HG03175 (cell line): ENCODE results near the gene SGSM1.

ENCODE experiments used
- ATAC-seq: cut with Tn5 transposase; IDR thresholded peaks from one replicate; pipeline ENCODE4 v1.9.1; 2021; ENCODE audit warnings: mild to moderate bottlenecking, moderate library complexity; ENCODE audit not compliant: unreplicated experiment

Gene SGSM1

GRCh38 chr22:24807284-24807950 lies 1.4 kb downstream of the SGSM1 start:
- ATAC-seq: no peak

GRCh38 chr22:24809331-24809730 lies 3.3 kb downstream of the SGSM1 start:
- ATAC-seq: no peak

GRCh38 chr22:24810043-24810749 lies 4.2 kb downstream of the SGSM1 start:
- ATAC-seq: no peak

- no peak for ATAC-seq
Observed at GRCh38 chr22:24812950-24813775, 7.2 kb downstream of the SGSM1 start.

GRCh38 chr22:24813861-24814770 lies 8.1 kb downstream of the SGSM1 start:
- no peak for ATAC-seq

GRCh38 chr22:24816806-24817205 lies 10.8 kb downstream of the SGSM1 start:
- ATAC-seq: no peak

- ATAC-seq: no peak
Observed at GRCh38 chr22:24819487-24819886, 13.5 kb downstream of the SGSM1 start.

GRCh38 chr22:24819911-24820461 lies 14.0 kb downstream of the SGSM1 start:
- no peak for ATAC-seq

- ATAC-seq: no peak
Observed at GRCh38 chr22:24822471-24822870, 16.5 kb downstream of the SGSM1 start.

GRCh38 chr22:24823787-24824186 lies 17.8 kb downstream of the SGSM1 start:
- ATAC-seq: no peak

- no peak for ATAC-seq
Observed at GRCh38 chr22:24824250-24824649, 18.2 kb downstream of the SGSM1 start.

GRCh38 chr22:24824915-24825314 lies 18.9 kb downstream of the SGSM1 start:
- ATAC-seq: no peak

GRCh38 chr22:24826710-24827285 lies 20.8 kb downstream of the SGSM1 start:
- no peak for ATAC-seq

- no peak for ATAC-seq
Observed at GRCh38 chr22:24827296-24827695, 21.3 kb downstream of the SGSM1 start.

- ATAC-seq: no peak
Observed at GRCh38 chr22:24830205-24830979, 24.4 kb downstream of the SGSM1 start.

- no peak for ATAC-seq
Observed at GRCh38 chr22:24831687-24832086, 25.7 kb downstream of the SGSM1 start.

GRCh38 chr22:24833881-24834495 lies 28.0 kb downstream of the SGSM1 start:
- no peak for ATAC-seq

- ATAC-seq: no peak
Observed at GRCh38 chr22:24834845-24835570, 29.0 kb downstream of the SGSM1 start.
